Testis (tissue), 2 donors: Measurements from ENCODE around the gene EEF1AKMT2.

Experiments used
- CTCF ChIP-seq, 3 experiments: fragments of 450-650 bp in 2 of 3; fragments of 200-600 bp in 1 of 3; sonication (generic) in 1 of 3; IDR thresholded peaks; one replicate each; pipeline ENCODE4 v1.5.1; 2016 to 2019; ENCODE audit warnings: antibody characterized with exemption in 3 of 3, mild to moderate bottlenecking in 2 of 3, moderate library complexity in 1 of 3
- POLR2A ChIP-seq: fragments of 450-650 bp; IDR thresholded peaks from one replicate; pipeline ENCODE4 v1.6.1; 2017; ENCODE audit warnings: antibody characterized with exemption, mild to moderate bottlenecking, moderate library complexity

DNA sequence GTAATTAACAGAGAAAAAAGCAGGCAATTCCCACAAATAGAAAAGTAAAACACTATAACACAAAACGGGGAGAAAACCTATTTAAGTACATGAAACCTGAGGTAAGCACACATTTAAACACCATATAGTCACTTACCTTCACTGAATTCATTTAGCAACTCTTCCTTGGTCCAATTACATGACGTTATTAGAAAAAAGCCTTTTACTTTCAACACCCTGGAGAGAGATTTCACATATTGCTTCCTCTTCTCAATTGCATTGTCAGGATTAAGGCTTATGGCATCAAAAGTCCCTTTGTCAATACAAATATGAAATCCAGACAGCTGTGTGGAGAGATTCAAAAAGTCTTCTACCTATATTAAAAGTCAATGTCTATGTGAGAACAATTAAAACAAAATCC is 26.4 kb downstream of the EEF1AKMT2 start:
- no peak for TF ChIP-seq POLR2A
- no peak for TF ChIP-seq CTCF (IDR thresholded peaks at IDR 0.05)
